ENCODE measurements around the gene DCST2. TPM values are rescaled to one million over a fixed set of nuclear protein-coding genes. Genes with fewer than 3 reads are reported as not detected.
A peak's percentile ranks its signal among the peaks of the same experiment; 100 is the strongest.

DCST2 gene
- total and polyA plus RNA-seq, 2 of the 8 experiments (the other 6 are each of a cell fraction or from before 2014, with no cell fraction given), result 0.43 to 2.1 TPM

GRCh38 chr1:155062702-155063411 is 29.3 kb upstream of the DCST2 start (continued):
- TF ChIP-seq BRCA1 (IDR thresholded peaks at IDR 0.05; ENCODE audit: low read depth, low read length), result no peak
- no peak for TF ChIP-seq PHF8 (conservative IDR thresholded peaks at IDR 0.05; ENCODE audit: low read depth, low read length)
- no peak for TF ChIP-seq SRF (IDR thresholded peaks at IDR 0.05; ENCODE audit: low read depth, low read length)
- no peak for TF ChIP-seq HDAC2 (IDR thresholded peaks at IDR 0.05; ENCODE audit: borderline replicate concordance in 1 of 2, low read depth in 2 of 2, low read length in 2 of 2)
- TF ChIP-seq ATF2 (IDR thresholded peaks at IDR 0.05; ENCODE audit: low read length), result no peak
- no peak for TF ChIP-seq RFX5 (IDR thresholded peaks at IDR 0.05; ENCODE audit: borderline replicate concordance, low read depth, low read length)
- TF ChIP-seq SAP30 (IDR thresholded peaks at IDR 0.05; ENCODE audit: insufficient read depth, insufficient replicate concordance, low read length), result no peak
- no peak for TF ChIP-seq SIRT6 (IDR thresholded peaks at IDR 0.05; ENCODE audit: low read length)
- no peak for TF ChIP-seq GABPA (IDR thresholded peaks at IDR 0.05; ENCODE audit: borderline replicate concordance, insufficient read depth, low read length)
- TF ChIP-seq ATF3 (IDR thresholded peaks at IDR 0.05; ENCODE audit: insufficient read depth, low read depth, low read length), result no peak
- TF ChIP-seq MAX (IDR thresholded peaks at IDR 0.05), result no peak
- no peak for TF ChIP-seq TBP (IDR thresholded peaks at IDR 0.05; ENCODE audit: low read depth, low read length)
- TF ChIP-seq SP1 (IDR thresholded peaks at IDR 0.05; ENCODE audit: low read depth, low read length), result no peak
- TF ChIP-seq NRF1 (IDR thresholded peaks at IDR 0.05; ENCODE audit: low read depth, low read length), result no peak
- no peak for TF ChIP-seq MAFK (IDR thresholded peaks at IDR 0.05; ENCODE audit: low read depth, low read length)
- no peak for TF ChIP-seq TAF1 (IDR thresholded peaks at IDR 0.05; ENCODE audit: low read depth, low read length)
- peak; percentile 49 for TF ChIP-seq KDM4A (IDR thresholded peaks at IDR 0.05; ENCODE audit: low read depth, low read length, severe bottlenecking)
- no peak for TF ChIP-seq SP2 (IDR thresholded peaks at IDR 0.05; ENCODE audit: low read length)
- no peak for TF ChIP-seq POU5F1 (IDR thresholded peaks at IDR 0.05; ENCODE audit: low read depth, low read length)
- no peak for TF ChIP-seq TCF12 (IDR thresholded peaks at IDR 0.05; ENCODE audit: low read depth, low read length)
- TF ChIP-seq EP300 (IDR thresholded peaks at IDR 0.05; ENCODE audit: borderline replicate concordance in 1 of 2, low read depth in 2 of 2, low read length in 2 of 2), result no peak
- TF ChIP-seq SIN3A (conservative IDR thresholded peaks at IDR 0.05 in 1 of 2, IDR thresholded peaks at IDR 0.05 in 1 of 2; ENCODE audit: low read depth in 1 of 2, low read length in 2 of 2), result peak in 1 of 2 experiments; percentile 70; a peak in 1 of 4 replicates

Measured in H1 (cell line).